Measurements from ENCODE around the gene FDXR. TPM values are rescaled to one million over a fixed set of nuclear protein-coding genes. Genes with fewer than 3 reads are reported as not detected.

The FDXR gene
- total RNA-seq, 1 donor from 2014 or later = 34.2 TPM

DNA sequence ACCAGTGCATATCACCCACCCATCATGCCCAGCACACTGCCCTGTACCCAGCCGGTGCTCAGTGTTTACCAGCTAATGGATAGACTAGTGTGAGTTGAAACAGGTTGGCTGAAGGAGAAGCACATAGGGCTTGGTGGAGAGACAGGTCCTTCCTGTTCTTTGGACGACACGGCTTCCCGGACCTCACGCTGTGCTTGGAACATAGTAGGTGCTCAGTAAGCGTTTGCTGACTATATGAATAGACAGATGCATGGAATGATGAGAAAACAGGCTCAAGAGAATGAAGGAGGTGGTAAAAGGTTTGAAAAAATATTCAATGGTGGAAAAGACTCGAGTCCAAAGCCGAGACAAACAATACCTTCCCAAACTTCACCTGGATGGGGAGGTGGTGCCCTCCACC is 27.4 kb upstream of the FDXR start:
- TF ChIP-seq EZH2 (IDR thresholded peaks at IDR 0.05; ENCODE audit: insufficient read depth, low read length) = no peak
- TF ChIP-seq, protein P1, sequence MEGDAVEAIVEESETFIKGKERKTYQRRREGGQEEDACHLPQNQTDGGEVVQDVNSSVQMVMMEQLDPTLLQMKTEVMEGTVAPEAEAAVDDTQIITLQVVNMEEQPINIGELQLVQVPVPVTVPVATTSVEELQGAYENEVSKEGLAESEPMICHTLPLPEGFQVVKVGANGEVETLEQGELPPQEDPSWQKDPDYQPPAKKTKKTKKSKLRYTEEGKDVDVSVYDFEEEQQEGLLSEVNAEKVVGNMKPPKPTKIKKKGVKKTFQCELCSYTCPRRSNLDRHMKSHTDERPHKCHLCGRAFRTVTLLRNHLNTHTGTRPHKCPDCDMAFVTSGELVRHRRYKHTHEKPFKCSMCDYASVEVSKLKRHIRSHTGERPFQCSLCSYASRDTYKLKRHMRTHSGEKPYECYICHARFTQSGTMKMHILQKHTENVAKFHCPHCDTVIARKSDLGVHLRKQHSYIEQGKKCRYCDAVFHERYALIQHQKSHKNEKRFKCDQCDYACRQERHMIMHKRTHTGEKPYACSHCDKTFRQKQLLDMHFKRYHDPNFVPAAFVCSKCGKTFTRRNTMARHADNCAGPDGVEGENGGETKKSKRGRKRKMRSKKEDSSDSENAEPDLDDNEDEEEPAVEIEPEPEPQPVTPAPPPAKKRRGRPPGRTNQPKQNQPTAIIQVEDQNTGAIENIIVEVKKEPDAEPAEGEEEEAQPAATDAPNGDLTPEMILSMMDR (IDR thresholded peaks at IDR 0.05; ENCODE audit: insufficient read depth, low read depth, low read length) = no peak
- H3K9ac ChIP-seq (ENCODE audit: low read length) = no peak overlapping the region
- H3K4me2 ChIP-seq (ENCODE audit: low read length) = no peak overlapping the region
- H2AFZ ChIP-seq (ENCODE audit: low read depth, low read length) = no peak overlapping the region
- DNase-seq (ENCODE audit: low read depth) (no peak), FAIRE-seq (no peak)
- Mint-ChIP-seq H3K9me3 (ENCODE audit: unreplicated experiment) (no peaks in the 10 kb centered on the region), H3K36me3 (ENCODE audit: low read depth, unreplicated experiment) (no peaks in the 10 kb centered on the region), H3K27ac (ENCODE audit: unreplicated experiment) (no peak overlapping the region), H3K4me3 (ENCODE audit: unreplicated experiment) (no peak overlapping the region), H3K27me3 (ENCODE audit: low read depth, unreplicated experiment) (peaks cover 69% of the 10 kb centered on the region), H3K4me1 (ENCODE audit: low read depth, unreplicated experiment) (no peaks in the 10 kb centered on the region)
- H3K4me3 ChIP-seq (ENCODE audit: insufficient read depth, low read depth, low read length) = no peak overlapping the region
- no peaks in the 10 kb centered on the region for H3K4me1 ChIP-seq (ENCODE audit: insufficient read depth, low read length)
- no peaks in the 10 kb centered on the region for H3K79me2 ChIP-seq (ENCODE audit: insufficient read depth, low read length)
- H4K20me1 ChIP-seq (ENCODE audit: insufficient read depth, low read length) = no peaks in the 10 kb centered on the region
- no peak overlapping the region for H3K27ac ChIP-seq (ENCODE audit: low read depth, low read length)
- H3K27me3 ChIP-seq (ENCODE audit: insufficient read depth, low read length) = peaks cover 19% of the 10 kb centered on the region
- H3K9me3 ChIP-seq (ENCODE audit: insufficient read depth, low read depth, low read length) = no peaks in the 10 kb centered on the region
- no peaks in the 10 kb centered on the region for H3K36me3 ChIP-seq (ENCODE audit: insufficient read depth, low read length)

DNA sequence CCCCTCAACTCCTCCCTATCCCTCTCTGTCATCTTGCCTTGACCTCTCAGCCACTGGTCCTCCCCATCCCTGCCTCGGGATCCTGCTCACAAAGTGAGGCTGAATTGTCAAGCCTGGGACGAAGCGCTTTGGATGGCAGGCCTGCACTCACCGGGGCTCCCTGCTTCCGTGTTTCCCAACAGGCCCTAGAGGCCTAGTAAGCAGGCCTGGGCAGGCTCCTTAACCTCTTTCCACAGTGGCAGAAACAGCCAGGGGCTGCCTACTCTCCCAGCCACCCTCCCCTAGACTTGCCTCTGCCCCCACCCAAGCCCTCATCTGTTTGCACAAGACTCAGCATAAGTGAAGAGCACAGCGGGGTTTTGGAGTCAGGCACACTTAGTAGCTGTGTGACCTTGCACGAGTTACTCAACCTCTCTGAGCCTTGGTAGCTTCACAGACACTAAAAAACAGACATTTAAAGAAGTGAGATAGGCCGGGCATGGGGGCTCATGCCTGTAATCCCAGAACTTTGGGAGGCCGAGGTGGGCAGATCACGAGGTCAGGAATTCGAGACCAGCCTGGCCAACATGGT is 25.7 kb upstream of the FDXR start:
- no peak overlapping the region for H3K4me2 ChIP-seq (ENCODE audit: low read length)
- Mint-ChIP-seq H3K27me3 (ENCODE audit: low read depth, unreplicated experiment) (peaks cover 71% of the 10 kb centered on the region), H3K4me3 (ENCODE audit: unreplicated experiment) (no peak overlapping the region), H3K4me1 (ENCODE audit: low read depth, unreplicated experiment) (no peaks in the 10 kb centered on the region), H3K27ac (ENCODE audit: unreplicated experiment) (no peak overlapping the region), H3K9me3 (ENCODE audit: unreplicated experiment) (no peaks in the 10 kb centered on the region), H3K36me3 (ENCODE audit: low read depth, unreplicated experiment) (no peaks in the 10 kb centered on the region)
- peaks cover 29% of the 10 kb centered on the region for H3K27me3 ChIP-seq (ENCODE audit: insufficient read depth, low read length)
- FAIRE-seq (no peak), DNase-seq (ENCODE audit: low read depth) (no peak)
- no peaks in the 10 kb centered on the region for H3K9me3 ChIP-seq (ENCODE audit: insufficient read depth, low read depth, low read length)
- no peaks in the 10 kb centered on the region for H3K79me2 ChIP-seq (ENCODE audit: insufficient read depth, low read length)
- H2AFZ ChIP-seq (ENCODE audit: low read depth, low read length) = no peak overlapping the region
- H3K36me3 ChIP-seq (ENCODE audit: insufficient read depth, low read length) = no peaks in the 10 kb centered on the region
- no peak overlapping the region for H3K9ac ChIP-seq (ENCODE audit: low read length)
- no peaks in the 10 kb centered on the region for H4K20me1 ChIP-seq (ENCODE audit: insufficient read depth, low read length)
- TF ChIP-seq, protein P1 (IDR thresholded peaks at IDR 0.05; ENCODE audit: insufficient read depth, low read depth, low read length) = no peak
- no peak for TF ChIP-seq EZH2 (IDR thresholded peaks at IDR 0.05; ENCODE audit: insufficient read depth, low read length)
- H3K4me1 ChIP-seq (ENCODE audit: insufficient read depth, low read length) = no peaks in the 10 kb centered on the region
- no peak overlapping the region for H3K27ac ChIP-seq (ENCODE audit: low read depth, low read length)
- no peak overlapping the region for H3K4me3 ChIP-seq (ENCODE audit: insufficient read depth, low read depth, low read length)

DNA sequence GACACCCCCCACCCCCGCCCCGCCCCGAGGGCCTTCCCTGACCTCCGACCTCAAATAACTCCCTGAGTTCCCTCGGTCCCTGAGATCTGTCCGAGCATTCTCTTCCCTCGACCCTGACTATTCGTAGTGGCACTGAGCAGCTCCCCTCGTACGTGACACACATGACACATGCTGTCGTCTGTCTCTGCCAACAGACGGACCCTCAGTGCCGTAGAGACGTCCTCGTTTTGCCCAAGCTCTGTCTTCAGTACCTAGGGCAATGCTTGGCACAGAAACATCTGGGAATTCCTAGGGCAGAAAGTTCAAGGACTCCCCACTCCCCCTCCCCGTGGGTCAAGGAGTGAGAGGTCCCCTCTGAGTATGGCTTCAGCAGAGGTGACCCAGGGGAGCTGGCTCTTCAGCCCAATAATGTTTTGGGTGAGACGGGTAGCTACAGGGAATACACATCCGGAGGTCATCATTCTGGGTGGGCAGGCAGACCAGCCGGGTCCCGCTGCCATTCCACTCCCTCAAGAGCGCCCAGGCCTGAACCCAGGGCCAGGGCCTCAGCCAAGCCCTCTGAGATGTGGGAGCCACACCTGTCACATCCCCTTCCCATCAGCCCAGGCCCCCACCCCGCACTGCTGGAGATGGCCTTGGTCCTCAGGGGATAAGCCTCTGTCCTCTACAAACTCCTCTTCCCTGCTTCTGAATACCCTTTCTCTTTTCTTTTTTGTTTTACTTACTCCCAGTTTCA is 21.3 kb upstream of the FDXR start:
- Mint-ChIP-seq H3K4me3 (ENCODE audit: unreplicated experiment) (peak overlapping the region; percentile 64), H3K36me3 (ENCODE audit: low read depth, unreplicated experiment) (no peaks in the 10 kb centered on the region), H3K9me3 (ENCODE audit: unreplicated experiment) (no peaks in the 10 kb centered on the region), H3K27me3 (ENCODE audit: low read depth, unreplicated experiment) (peaks cover 64% of the 10 kb centered on the region), H3K4me1 (ENCODE audit: low read depth, unreplicated experiment) (no peaks in the 10 kb centered on the region), H3K27ac (ENCODE audit: unreplicated experiment) (no peak overlapping the region)
- Histone ChIP-seq H3K9me3 (ENCODE audit: insufficient read depth, low read depth, low read length) (no peaks in the 10 kb centered on the region), H3K9ac (ENCODE audit: low read length) (no peak overlapping the region), H3K27ac (ENCODE audit: low read depth, low read length) (no peak overlapping the region), H3K4me1 (ENCODE audit: insufficient read depth, low read length) (no peaks in the 10 kb centered on the region), H3K79me2 (ENCODE audit: insufficient read depth, low read length) (no peaks in the 10 kb centered on the region), H3K4me2 (ENCODE audit: low read length) (no peak overlapping the region), H3K36me3 (ENCODE audit: insufficient read depth, low read length) (no peaks in the 10 kb centered on the region), H3K27me3 (ENCODE audit: insufficient read depth, low read length) (peaks cover 49% of the 10 kb centered on the region), H4K20me1 (ENCODE audit: insufficient read depth, low read length) (no peaks in the 10 kb centered on the region), H2AFZ (ENCODE audit: low read depth, low read length) (no peak overlapping the region), H3K4me3 (ENCODE audit: insufficient read depth, low read depth, low read length) (no peak overlapping the region)
- DNase-seq (ENCODE audit: low read depth) (no peak), FAIRE-seq (no peak)
- TF ChIP-seq, protein P1 (IDR thresholded peaks at IDR 0.05; ENCODE audit: insufficient read depth, low read depth, low read length) = no peak
- no peak for TF ChIP-seq EZH2 (IDR thresholded peaks at IDR 0.05; ENCODE audit: insufficient read depth, low read length)

Data from astrocyte (in vitro differentiated cells and primary cell).